T-helper 1 cell treated with Interleukin-12 subunit alpha and Interleukin-12 subunit beta and Interleukin-4 antibody, amounts not matched to agents 30 μg/mL and 1 μg/mL, for 36 hours (primary cell): ENCODE measurements around the gene GDF7.
"Not testable (repeated sequence)": the region's sequence is repeated elsewhere in the genome, so short reads cannot be mapped to it uniquely, and the experiment has no call there.

ENCODE experiments used
- H3K27ac Mint-ChIP-seq: one replicate; pipeline ENCODE4 v1.8.0; 2021; ENCODE audit warnings: mild to moderate bottlenecking, mixed read lengths
- H3K27me3 Mint-ChIP-seq: one replicate; pipeline ENCODE4 v1.8.0; 2021; ENCODE audit warnings: low read depth, mixed read lengths
- H3K36me3 Mint-ChIP-seq: one replicate; pipeline ENCODE4 v1.8.0; 2021; ENCODE audit warnings: low read depth, mixed read lengths
- H3K4me1 Mint-ChIP-seq: one replicate; pipeline ENCODE4 v1.8.0; 2021; ENCODE audit warnings: low read depth, mixed read lengths
- H3K4me3 Mint-ChIP-seq: one replicate; pipeline ENCODE4 v1.8.0; 2021; ENCODE audit warnings: mild to moderate bottlenecking, moderate library complexity, mixed read lengths
- H3K9me3 Mint-ChIP-seq: one replicate; pipeline ENCODE4 v1.8.0; 2021; ENCODE audit warnings: mixed read lengths

The GDF7 gene

GRCh38 chr2:20698916-20699613, 32.1 kb downstream of the GDF7 start:
- Mint-ChIP-seq H3K36me3 (peaks cover 1% of the 10 kb centered on the region), H3K9me3 (no peaks in the 10 kb centered on the region), H3K27me3 (no peaks in the 10 kb centered on the region), H3K4me1 (peaks cover 9% of the 10 kb centered on the region), H3K4me3 (no peak overlapping the region), H3K27ac (no peak overlapping the region)

- H3K27ac Mint-ChIP-seq = no peak overlapping the region
- H3K9me3 Mint-ChIP-seq = no peaks in the 10 kb centered on the region
- no peaks in the 10 kb centered on the region for H3K27me3 Mint-ChIP-seq
- H3K4me1 Mint-ChIP-seq = peaks cover 9% of the 10 kb centered on the region
- H3K4me3 Mint-ChIP-seq = no peak overlapping the region
- H3K36me3 Mint-ChIP-seq = peaks cover 1% of the 10 kb centered on the region
Measured at GRCh38 chr2:20702563-20702962, 35.6 kb downstream of the GDF7 start.

DNA sequence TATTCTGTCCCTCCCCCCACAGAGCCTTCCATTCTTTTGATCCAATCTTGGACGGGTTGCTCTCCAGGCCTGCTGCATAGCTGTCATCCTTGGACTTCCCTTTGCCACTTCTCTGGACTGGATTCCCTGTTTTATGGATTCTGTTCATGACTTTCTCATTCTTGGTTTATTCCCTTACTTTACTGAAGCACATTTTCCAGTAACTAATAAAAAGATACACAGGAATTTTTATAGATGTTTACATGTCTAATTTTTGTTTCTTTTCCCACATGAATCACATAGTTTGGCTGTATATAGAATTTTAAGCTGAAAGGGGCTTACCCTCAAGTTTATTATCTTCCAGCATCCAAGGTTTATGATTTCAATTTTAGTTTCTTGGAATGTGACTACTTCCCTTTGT, 37.9 kb downstream of the GDF7 start:
- Mint-ChIP-seq H3K27ac (no peak overlapping the region), H3K4me3 (no peak overlapping the region), H3K9me3 (no peaks in the 10 kb centered on the region), H3K36me3 (peaks cover 1% of the 10 kb centered on the region), H3K27me3 (no peaks in the 10 kb centered on the region), H3K4me1 (peaks cover under 1% of the 10 kb centered on the region)

- Mint-ChIP-seq H3K4me3 (no peak overlapping the region), H3K4me1 (no peaks in the 10 kb centered on the region), H3K27me3 (no peaks in the 10 kb centered on the region), H3K36me3 (peaks cover 1% of the 10 kb centered on the region), H3K9me3 (no peaks in the 10 kb centered on the region), H3K27ac (no peak overlapping the region)
Measured at GRCh38 chr2:20706217-20706616, 39.3 kb downstream of the GDF7 start.

- no peaks in the 10 kb centered on the region for H3K27me3 Mint-ChIP-seq
- H3K4me1 Mint-ChIP-seq = no peaks in the 10 kb centered on the region
- H3K27ac Mint-ChIP-seq = no peak overlapping the region
- no peaks in the 10 kb centered on the region for H3K36me3 Mint-ChIP-seq
- H3K9me3 Mint-ChIP-seq = no peaks in the 10 kb centered on the region
- no peak overlapping the region for H3K4me3 Mint-ChIP-seq
Measured at GRCh38 chr2:20706786-20707185, 39.8 kb downstream of the GDF7 start.

GRCh38 chr2:20707601-20708000, 40.7 kb downstream of the GDF7 start:
- Mint-ChIP-seq H3K27ac (no peak overlapping the region), H3K4me1 (no peaks in the 10 kb centered on the region)

GRCh38 chr2:20711641-20712040, 44.7 kb downstream of the GDF7 start:
- H3K4me3 Mint-ChIP-seq, H3K4me1 Mint-ChIP-seq, H3K36me3 Mint-ChIP-seq, H3K27ac Mint-ChIP-seq, H3K27me3 Mint-ChIP-seq, H3K9me3 Mint-ChIP-seq: not testable (repeated sequence)

More at GRCh38 chr2:20707601-20708000, 40.7 kb downstream of the GDF7 start:
- H3K4me3 Mint-ChIP-seq = no peak overlapping the region
- H3K36me3 Mint-ChIP-seq = no peaks in the 10 kb centered on the region
- H3K9me3 Mint-ChIP-seq = no peaks in the 10 kb centered on the region
- no peaks in the 10 kb centered on the region for H3K27me3 Mint-ChIP-seq

GRCh38 chr2:20713585-20713984, 46.6 kb downstream of the GDF7 start:
- not testable (repeated sequence) for H3K36me3 Mint-ChIP-seq, H3K27ac Mint-ChIP-seq, H3K4me3 Mint-ChIP-seq, H3K27me3 Mint-ChIP-seq, H3K4me1 Mint-ChIP-seq
- peaks cover 11% of the 10 kb centered on the region for H3K9me3 Mint-ChIP-seq

GRCh38 chr2:20714412-20714811, 47.5 kb downstream of the GDF7 start:
- not testable (repeated sequence) for H3K4me1 Mint-ChIP-seq, H3K36me3 Mint-ChIP-seq, H3K4me3 Mint-ChIP-seq, H3K27ac Mint-ChIP-seq, H3K27me3 Mint-ChIP-seq
- H3K9me3 Mint-ChIP-seq = peaks cover 11% of the 10 kb centered on the region

DNA sequence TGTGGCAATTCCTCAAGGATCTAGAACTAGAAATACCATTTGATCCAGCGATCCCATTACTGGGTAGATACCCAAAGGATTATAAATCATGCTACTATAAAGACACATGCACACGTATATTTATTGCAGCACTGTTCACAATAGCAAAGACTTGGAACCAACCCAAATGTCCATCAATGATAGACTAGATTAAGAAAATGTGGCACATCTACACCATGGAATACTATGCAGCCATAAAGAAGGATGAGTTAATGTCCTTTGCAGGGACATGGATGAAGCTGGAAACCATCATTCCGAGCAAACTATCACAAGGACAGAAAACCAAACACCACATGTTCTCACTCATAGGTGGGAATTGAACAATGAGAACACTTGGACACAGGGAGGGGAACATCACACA, 49.2 kb downstream of the GDF7 start:
- not testable (repeated sequence) for H3K36me3 Mint-ChIP-seq, H3K27me3 Mint-ChIP-seq, H3K4me3 Mint-ChIP-seq, H3K27ac Mint-ChIP-seq, H3K4me1 Mint-ChIP-seq
- H3K9me3 Mint-ChIP-seq = peaks cover 11% of the 10 kb centered on the region

GRCh38 chr2:20717641-20718040, 50.7 kb downstream of the GDF7 start:
- H3K4me1 Mint-ChIP-seq = no peaks in the 10 kb centered on the region
- H3K4me3 Mint-ChIP-seq = no peak overlapping the region
- H3K36me3 Mint-ChIP-seq = peaks cover 5% of the 10 kb centered on the region
- no peaks in the 10 kb centered on the region for H3K27me3 Mint-ChIP-seq
- peaks cover 11% of the 10 kb centered on the region for H3K9me3 Mint-ChIP-seq
- no peak overlapping the region for H3K27ac Mint-ChIP-seq

- no peaks in the 10 kb centered on the region for H3K4me1 Mint-ChIP-seq
- H3K27ac Mint-ChIP-seq = no peak overlapping the region
- H3K9me3 Mint-ChIP-seq = peaks cover 4% of the 10 kb centered on the region
- peaks cover 5% of the 10 kb centered on the region for H3K36me3 Mint-ChIP-seq
- no peak overlapping the region for H3K4me3 Mint-ChIP-seq
- H3K27me3 Mint-ChIP-seq = no peaks in the 10 kb centered on the region
Measured at GRCh38 chr2:20722592-20723240, 55.8 kb downstream of the GDF7 start.

- Mint-ChIP-seq H3K4me3 (no peak overlapping the region), H3K4me1 (no peaks in the 10 kb centered on the region), H3K27me3 (no peaks in the 10 kb centered on the region), H3K36me3 (peaks cover 5% of the 10 kb centered on the region), H3K9me3 (no peaks in the 10 kb centered on the region), H3K27ac (no peak overlapping the region)
Measured at GRCh38 chr2:20723543-20723942, 56.6 kb downstream of the GDF7 start.

DNA sequence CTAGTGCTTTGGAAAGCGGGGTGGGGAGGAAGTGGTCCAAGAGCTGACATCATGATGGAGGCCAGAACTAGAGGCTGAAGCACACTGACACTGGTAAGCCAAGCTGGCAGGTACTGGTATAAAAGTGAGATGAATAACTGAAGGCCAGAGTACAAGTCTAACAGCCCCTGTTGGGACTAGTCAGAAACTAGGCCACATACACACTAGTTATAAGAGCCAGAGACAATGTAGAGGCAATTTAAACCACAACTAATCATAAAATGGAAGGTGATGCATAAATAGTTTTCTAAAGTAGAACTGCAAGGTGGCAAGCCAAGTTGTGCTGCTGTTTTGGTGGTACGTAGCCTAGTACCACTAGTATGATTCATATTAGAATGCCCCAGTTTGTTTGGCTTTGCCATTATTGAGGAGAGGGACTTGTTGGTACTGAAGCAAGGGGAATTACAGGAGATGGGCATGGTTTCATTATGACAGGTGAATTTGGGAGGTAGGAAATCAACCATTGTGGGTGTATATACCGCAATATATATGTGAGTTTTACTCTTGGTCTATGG, 57.6 kb downstream of the GDF7 start:
- H3K36me3 Mint-ChIP-seq = peaks cover 5% of the 10 kb centered on the region
- no peak overlapping the region for H3K4me3 Mint-ChIP-seq
- H3K27ac Mint-ChIP-seq = no peak overlapping the region
- H3K4me1 Mint-ChIP-seq = no peaks in the 10 kb centered on the region
- no peaks in the 10 kb centered on the region for H3K9me3 Mint-ChIP-seq
- no peaks in the 10 kb centered on the region for H3K27me3 Mint-ChIP-seq

- Mint-ChIP-seq H3K4me1 (no peaks in the 10 kb centered on the region), H3K27ac (no peak overlapping the region), H3K9me3 (no peaks in the 10 kb centered on the region), H3K36me3 (peaks cover 6% of the 10 kb centered on the region), H3K27me3 (no peaks in the 10 kb centered on the region), H3K4me3 (no peak overlapping the region)
Measured at GRCh38 chr2:20725782-20726181, 58.8 kb downstream of the GDF7 start.
